Liver (tissue), 9 donors: Measurements from ENCODE around the gene TBC1D10B. TPM values are rescaled to one million over a fixed set of nuclear protein-coding genes. Genes with fewer than 3 reads are reported as not detected.

Experiments used
- DNase-seq: peaks from one replicate; pipeline ENCODE4 v3.0.0-alpha.2; 2017; ENCODE audit warnings: low spot score
- H3K27ac ChIP-seq, 2 donors: one replicate each; pipeline ENCODE4 v1.7.0; 2013; ENCODE audit warnings: inconsistent platforms in 2 of 2, low read length in 2 of 2, control low read depth in 1 of 2, low read depth in 1 of 2, mild to moderate bottlenecking in 1 of 2
- H3K27me3 ChIP-seq, 4 donors: one replicate each; pipeline versions ENCODE4 v1.6.1 to v1.7.0; 2013; ENCODE audit warnings: low read length in 3 of 4, inconsistent platforms in 1 of 4, mild to moderate bottlenecking in 1 of 4, moderate library complexity in 1 of 4; ENCODE audit not compliant: control insufficient read depth in 4 of 4, insufficient read depth in 4 of 4
- H3K36me3 ChIP-seq, 4 donors: one replicate each; pipeline versions ENCODE4 v1.6.1 to v1.7.0; 2013; ENCODE audit warnings: low read length in 3 of 4, mild to moderate bottlenecking in 3 of 4, low read depth in 1 of 4, moderate library complexity in 1 of 4; ENCODE audit not compliant: control insufficient read depth in 4 of 4, insufficient read depth in 3 of 4
- H3K4me1 ChIP-seq, 4 donors: one replicate each; pipeline versions ENCODE4 v1.6.1 to v1.7.0; 2013; ENCODE audit warnings: low read length in 3 of 4, mild to moderate bottlenecking in 3 of 4, moderate library complexity in 1 of 4; ENCODE audit not compliant: control insufficient read depth in 4 of 4, insufficient read depth in 4 of 4
- H3K4me3 ChIP-seq, 3 donors: one replicate each; pipeline versions ENCODE4 v1.6.1 to v1.7.0; 2013; ENCODE audit warnings: low read length in 3 of 3, control low read depth in 1 of 3, low read depth in 1 of 3, mild to moderate bottlenecking in 1 of 3
- H3K9ac ChIP-seq, 2 donors: one replicate each; pipeline ENCODE4 v1.7.0; 2013; ENCODE audit warnings: low read length in 2 of 2, mild to moderate bottlenecking in 2 of 2, moderate library complexity in 2 of 2, control low read depth in 1 of 2, low read depth in 1 of 2
- H3K9me3 ChIP-seq, 4 donors: one replicate each; pipeline versions ENCODE4 v1.6.1 to v1.7.0; 2013; ENCODE audit warnings: low read length in 3 of 4; ENCODE audit not compliant: control insufficient read depth in 4 of 4
- FOXA2 ChIP-seq: IDR thresholded peaks from 2 replicates; pipeline ENCODE4 v1.6.1; 2016; ENCODE audit warnings: antibody characterized with exemption
- GABPA ChIP-seq, 2 donors: IDR thresholded peaks in 1 of 2; conservative IDR thresholded peaks in 1 of 2; 2 replicates each; pipeline ENCODE4 v1.6.1; 2016; ENCODE audit warnings: antibody characterized with exemption in 2 of 2, mild to moderate bottlenecking in 1 of 2, moderate library complexity in 1 of 2
- HNF4A ChIP-seq, 2 donors: conservative IDR thresholded peaks; 2 replicates each; pipeline ENCODE4 v1.6.1; 2016; ENCODE audit warnings: antibody characterized with exemption in 2 of 2, mild to moderate bottlenecking in 2 of 2
- HNF4G ChIP-seq: IDR thresholded peaks from 2 replicates; pipeline ENCODE4 v1.6.1; 2016; ENCODE audit warnings: antibody characterized with exemption
- JUND ChIP-seq, 2 donors: IDR thresholded peaks; 2 replicates each; pipeline ENCODE4 v1.6.1; 2016; ENCODE audit warnings: antibody characterized with exemption in 2 of 2
- NR2F2 ChIP-seq: IDR thresholded peaks from 2 replicates; pipeline ENCODE4 v1.6.1; 2016; ENCODE audit warnings: antibody characterized with exemption
- RAD21 ChIP-seq, 2 donors: IDR thresholded peaks; 2 replicates each; pipeline ENCODE4 v1.6.1; 2016; ENCODE audit warnings: antibody characterized with exemption in 2 of 2, mild to moderate bottlenecking in 2 of 2
- RXRA ChIP-seq, 2 donors: IDR thresholded peaks; 2 replicates each; pipeline ENCODE4 v1.6.1; 2017 to 2018; ENCODE audit warnings: antibody characterized with exemption in 2 of 2, mild to moderate bottlenecking in 1 of 2
- SP1 ChIP-seq: IDR thresholded peaks from 2 replicates; pipeline ENCODE4 v1.6.1; 2018; ENCODE audit warnings: antibody characterized with exemption, mild to moderate bottlenecking
- YY1 ChIP-seq: IDR thresholded peaks from 2 replicates; pipeline ENCODE4 v1.6.1; 2016; ENCODE audit warnings: antibody characterized with exemption, mild to moderate bottlenecking
- WGBS: extraction: QIAGEN DNeasy Blood & Tissue Kit; methylation state at CpG from one replicate; pipeline ENCODE4 v1.1.7; 2013; 5-methylcytosine and 5-hydroxymethylcytosine counted together
- polyA plus RNA-seq, 2 donors: library from polyadenylated mRNA; stranded (reverse) in 1 of 2; unstranded in 1 of 2; fragments of 200-250 nt in 1 of 2; fragments of >200 nt in 1 of 2; fragmentation: Nextera tagmentation in 1 of 2; extraction: Ambion mirVana in 1 of 2; gene quantifications; one replicate each; pipeline versions ENCODE4 v1.2.1 to v1.2.3, GENCODE V29; 2013 to 2015
- total RNA-seq, 2 donors: library from RNA; depleted of rRNA; stranded (reverse); fragments of >200 nt; gene quantifications; one replicate each; pipeline ENCODE4 v1.2.3, GENCODE V29; 2014
- TF ChIP-seq, protein P1 (sequence below): IDR thresholded peaks from 2 replicates; pipeline ENCODE4 v1.6.1; 2016; ENCODE audit warnings: antibody characterized with exemption, mild to moderate bottlenecking
- TF ChIP-seq, protein P2 (sequence below): IDR thresholded peaks from 2 replicates; pipeline ENCODE4 v1.6.1; 2016; ENCODE audit warnings: antibody characterized with exemption
- TF ChIP-seq, protein P3 (sequence below): IDR thresholded peaks from 2 replicates; pipeline ENCODE4 v1.6.1; 2016; ENCODE audit warnings: antibody characterized with exemption
- TF ChIP-seq, protein P4 (sequence below): fragments of 150-350 bp; IDR thresholded peaks from 2 replicates; pipeline ENCODE4 v1.5.1; 2017; ENCODE audit warnings: improper control_type of control experiment, low read depth, low read length; ENCODE audit not compliant: missing input control
- TF ChIP-seq, protein P5 (sequence below): IDR thresholded peaks from 2 replicates; pipeline ENCODE4 v1.6.1; 2016; ENCODE audit warnings: antibody characterized with exemption
- donor health status: healthy.
- donor health status: healthy.
- donor health status: healthy.
- donor health status: healthy.
- donor health status: healthy.

TBC1D10B gene
- total and polyA plus RNA-seq, 4 donors: 3.6 to 16.5 (median 12.6) TPM

DNA sequence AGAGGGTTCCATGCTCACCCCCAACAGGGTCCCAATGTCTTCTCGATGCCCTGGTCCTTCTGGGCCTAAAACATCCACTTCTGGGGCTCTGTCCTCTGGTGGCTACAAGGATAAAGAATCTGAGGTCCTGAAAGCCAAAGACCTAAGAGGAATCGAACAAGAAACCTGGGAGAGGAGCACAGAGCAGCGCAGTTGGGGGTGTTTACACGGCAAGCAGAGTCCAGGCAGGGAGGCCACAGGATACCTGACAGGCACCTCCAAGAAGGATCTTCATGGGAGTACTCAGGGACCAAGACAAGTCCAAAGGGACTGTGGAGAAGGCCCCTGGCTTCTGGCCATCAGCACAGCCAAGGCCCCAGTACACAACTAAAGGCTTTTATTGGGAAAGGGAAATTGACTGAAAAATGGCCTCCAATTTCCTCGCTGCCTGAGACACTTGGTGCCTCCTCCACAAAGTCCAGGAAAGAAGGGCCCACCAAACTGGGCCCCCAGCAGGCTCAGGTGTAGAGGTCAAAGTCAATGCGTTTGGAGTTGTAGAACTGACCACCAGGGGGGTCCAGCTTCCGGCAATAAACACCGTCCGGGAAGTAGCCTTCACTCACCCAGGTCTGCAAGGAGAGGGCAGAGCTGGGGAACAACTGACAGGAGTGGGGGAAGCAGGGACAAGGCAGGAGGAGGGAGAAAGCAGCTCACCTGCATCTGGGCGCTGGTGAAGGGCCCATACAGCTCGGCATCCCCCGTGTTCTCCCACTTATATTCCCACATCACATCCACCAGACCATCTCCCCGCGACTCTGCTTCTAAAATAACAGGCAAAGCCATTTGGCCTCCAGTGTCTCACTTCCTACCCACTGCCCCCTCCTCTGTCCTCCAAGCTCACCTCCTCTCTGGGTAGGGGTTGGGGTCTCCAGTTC is 17.5 kb downstream of the TBC1D10B start:
- no peak for DNase-seq
- Histone ChIP-seq H3K9me3 (no peaks in the 10 kb centered on the region), H3K4me3 (no peak overlapping the region), H3K4me1 (peaks cover 12 to 63% (median 50%) of the 10 kb centered on the region in 4 donors), H3K27ac (peak overlapping the region; percentile 55 to 56), H3K9ac (no peak overlapping the region), H3K27me3 (no peaks in the 10 kb centered on the region), H3K36me3 (peaks cover under 1 to 13% (median 7%) of the 10 kb centered on the region in 4 donors)
- WGBS: 87% methylated on average over 14 of the region's 14 CpGs
- TF ChIP-seq, protein P1, sequence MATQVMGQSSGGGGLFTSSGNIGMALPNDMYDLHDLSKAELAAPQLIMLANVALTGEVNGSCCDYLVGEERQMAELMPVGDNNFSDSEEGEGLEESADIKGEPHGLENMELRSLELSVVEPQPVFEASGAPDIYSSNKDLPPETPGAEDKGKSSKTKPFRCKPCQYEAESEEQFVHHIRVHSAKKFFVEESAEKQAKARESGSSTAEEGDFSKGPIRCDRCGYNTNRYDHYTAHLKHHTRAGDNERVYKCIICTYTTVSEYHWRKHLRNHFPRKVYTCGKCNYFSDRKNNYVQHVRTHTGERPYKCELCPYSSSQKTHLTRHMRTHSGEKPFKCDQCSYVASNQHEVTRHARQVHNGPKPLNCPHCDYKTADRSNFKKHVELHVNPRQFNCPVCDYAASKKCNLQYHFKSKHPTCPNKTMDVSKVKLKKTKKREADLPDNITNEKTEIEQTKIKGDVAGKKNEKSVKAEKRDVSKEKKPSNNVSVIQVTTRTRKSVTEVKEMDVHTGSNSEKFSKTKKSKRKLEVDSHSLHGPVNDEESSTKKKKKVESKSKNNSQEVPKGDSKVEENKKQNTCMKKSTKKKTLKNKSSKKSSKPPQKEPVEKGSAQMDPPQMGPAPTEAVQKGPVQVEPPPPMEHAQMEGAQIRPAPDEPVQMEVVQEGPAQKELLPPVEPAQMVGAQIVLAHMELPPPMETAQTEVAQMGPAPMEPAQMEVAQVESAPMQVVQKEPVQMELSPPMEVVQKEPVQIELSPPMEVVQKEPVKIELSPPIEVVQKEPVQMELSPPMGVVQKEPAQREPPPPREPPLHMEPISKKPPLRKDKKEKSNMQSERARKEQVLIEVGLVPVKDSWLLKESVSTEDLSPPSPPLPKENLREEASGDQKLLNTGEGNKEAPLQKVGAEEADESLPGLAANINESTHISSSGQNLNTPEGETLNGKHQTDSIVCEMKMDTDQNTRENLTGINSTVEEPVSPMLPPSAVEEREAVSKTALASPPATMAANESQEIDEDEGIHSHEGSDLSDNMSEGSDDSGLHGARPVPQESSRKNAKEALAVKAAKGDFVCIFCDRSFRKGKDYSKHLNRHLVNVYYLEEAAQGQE: no peak
- TF ChIP-seq, protein P2, sequence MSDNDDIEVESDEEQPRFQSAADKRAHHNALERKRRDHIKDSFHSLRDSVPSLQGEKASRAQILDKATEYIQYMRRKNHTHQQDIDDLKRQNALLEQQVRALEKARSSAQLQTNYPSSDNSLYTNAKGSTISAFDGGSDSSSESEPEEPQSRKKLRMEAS: peak; percentile 2

DNA sequence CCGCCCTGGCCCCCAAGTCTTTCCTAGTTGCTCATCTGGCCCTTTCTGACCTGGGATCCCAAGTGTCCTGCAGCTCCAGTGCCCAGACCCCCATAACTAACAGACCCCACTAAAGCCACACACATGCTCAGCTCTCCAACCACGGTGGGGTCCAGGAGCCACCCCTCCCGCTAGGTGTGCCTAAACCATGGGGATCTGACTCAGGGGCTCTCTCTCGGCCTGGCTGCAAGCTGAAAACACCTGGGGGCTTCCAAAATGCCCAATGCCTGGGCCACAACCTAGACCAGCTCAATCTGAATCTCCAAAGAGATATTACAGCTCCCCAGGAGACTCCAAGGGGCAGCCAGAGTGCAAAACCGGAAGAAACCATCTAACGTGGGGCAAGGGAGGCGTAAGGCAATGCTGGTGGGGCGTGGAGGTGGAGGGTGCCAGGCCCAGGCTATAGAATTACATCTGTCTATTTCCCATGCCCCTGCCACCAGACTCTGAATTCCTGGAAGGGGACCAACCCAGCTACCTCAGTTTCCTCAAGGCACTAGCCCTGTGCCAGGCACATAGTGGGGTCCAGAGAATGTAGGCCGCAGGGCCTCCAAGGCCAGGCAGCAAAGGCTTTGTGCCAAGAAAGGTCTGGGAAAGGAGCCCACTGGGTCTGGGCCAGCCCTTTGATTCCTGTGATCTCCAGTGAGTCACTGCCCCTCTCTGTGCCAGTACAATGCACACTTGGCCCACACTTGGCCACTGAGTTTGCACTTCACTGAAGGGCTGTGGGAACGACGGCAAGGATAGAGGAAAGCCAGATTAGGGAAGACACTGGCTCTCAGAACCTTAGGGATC is 18.5 kb downstream of the TBC1D10B start:
- Histone ChIP-seq H3K4me3 (no peak overlapping the region), H3K27me3 (no peaks in the 10 kb centered on the region), H3K36me3 (peaks cover 0 to 12% (median 8%) of the 10 kb centered on the region in 4 donors), H3K27ac (peak overlapping the region; percentile 55 to 56), H3K9me3 (no peaks in the 10 kb centered on the region), H3K4me1 (peaks cover 12 to 53% (median 41%) of the 10 kb centered on the region in 4 donors), H3K9ac (no peak overlapping the region)
- WGBS: 67% methylated on average over 11 of the region's 11 CpGs
- peak; percentile 56 for TF ChIP-seq SP1
- TF ChIP-seq NR2F2: no peak
- TF ChIP-seq, protein P3, sequence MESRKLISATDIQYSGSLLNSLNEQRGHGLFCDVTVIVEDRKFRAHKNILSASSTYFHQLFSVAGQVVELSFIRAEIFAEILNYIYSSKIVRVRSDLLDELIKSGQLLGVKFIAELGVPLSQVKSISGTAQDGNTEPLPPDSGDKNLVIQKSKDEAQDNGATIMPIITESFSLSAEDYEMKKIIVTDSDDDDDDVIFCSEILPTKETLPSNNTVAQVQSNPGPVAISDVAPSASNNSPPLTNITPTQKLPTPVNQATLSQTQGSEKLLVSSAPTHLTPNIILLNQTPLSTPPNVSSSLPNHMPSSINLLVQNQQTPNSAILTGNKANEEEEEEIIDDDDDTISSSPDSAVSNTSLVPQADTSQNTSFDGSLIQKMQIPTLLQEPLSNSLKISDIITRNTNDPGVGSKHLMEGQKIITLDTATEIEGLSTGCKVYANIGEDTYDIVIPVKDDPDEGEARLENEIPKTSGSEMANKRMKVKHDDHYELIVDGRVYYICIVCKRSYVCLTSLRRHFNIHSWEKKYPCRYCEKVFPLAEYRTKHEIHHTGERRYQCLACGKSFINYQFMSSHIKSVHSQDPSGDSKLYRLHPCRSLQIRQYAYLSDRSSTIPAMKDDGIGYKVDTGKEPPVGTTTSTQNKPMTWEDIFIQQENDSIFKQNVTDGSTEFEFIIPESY: no peak
- peak; percentile 26 for TF ChIP-seq YY1
- TF ChIP-seq RXRA (IDR thresholded peaks at IDR 0.05): peak; percentile 62 to 71
- peak; percentile 42 to 59 for TF ChIP-seq HNF4A (conservative IDR thresholded peaks at IDR 0.05)
- TF ChIP-seq HNF4G: peak; percentile 37
- no peak for TF ChIP-seq FOXA2
- peak; percentile 52 to 65 for TF ChIP-seq RAD21 (IDR thresholded peaks at IDR 0.05)
- TF ChIP-seq GABPA (IDR thresholded peaks at IDR 0.05 in 1 of 2, conservative IDR thresholded peaks at IDR 0.05 in 1 of 2): peak in 1 of 2 donors; percentile 56
- TF ChIP-seq, protein P4, sequence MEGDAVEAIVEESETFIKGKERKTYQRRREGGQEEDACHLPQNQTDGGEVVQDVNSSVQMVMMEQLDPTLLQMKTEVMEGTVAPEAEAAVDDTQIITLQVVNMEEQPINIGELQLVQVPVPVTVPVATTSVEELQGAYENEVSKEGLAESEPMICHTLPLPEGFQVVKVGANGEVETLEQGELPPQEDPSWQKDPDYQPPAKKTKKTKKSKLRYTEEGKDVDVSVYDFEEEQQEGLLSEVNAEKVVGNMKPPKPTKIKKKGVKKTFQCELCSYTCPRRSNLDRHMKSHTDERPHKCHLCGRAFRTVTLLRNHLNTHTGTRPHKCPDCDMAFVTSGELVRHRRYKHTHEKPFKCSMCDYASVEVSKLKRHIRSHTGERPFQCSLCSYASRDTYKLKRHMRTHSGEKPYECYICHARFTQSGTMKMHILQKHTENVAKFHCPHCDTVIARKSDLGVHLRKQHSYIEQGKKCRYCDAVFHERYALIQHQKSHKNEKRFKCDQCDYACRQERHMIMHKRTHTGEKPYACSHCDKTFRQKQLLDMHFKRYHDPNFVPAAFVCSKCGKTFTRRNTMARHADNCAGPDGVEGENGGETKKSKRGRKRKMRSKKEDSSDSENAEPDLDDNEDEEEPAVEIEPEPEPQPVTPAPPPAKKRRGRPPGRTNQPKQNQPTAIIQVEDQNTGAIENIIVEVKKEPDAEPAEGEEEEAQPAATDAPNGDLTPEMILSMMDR: no peak
- TF ChIP-seq, protein P2: peak; percentile 61
- TF ChIP-seq, protein P1: no peak
- TF ChIP-seq, protein P5, sequence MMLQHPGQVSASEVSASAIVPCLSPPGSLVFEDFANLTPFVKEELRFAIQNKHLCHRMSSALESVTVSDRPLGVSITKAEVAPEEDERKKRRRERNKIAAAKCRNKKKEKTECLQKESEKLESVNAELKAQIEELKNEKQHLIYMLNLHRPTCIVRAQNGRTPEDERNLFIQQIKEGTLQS: peak; percentile 74
- TF ChIP-seq JUND (IDR thresholded peaks at IDR 0.05): peak; percentile 88 to 92
- DNase-seq: no peak
